C4-2B (cell line): Measurements from ENCODE around the gene GTF2IRD2.
"Not testable (repeated sequence)": the region's sequence is repeated elsewhere in the genome, so short reads cannot be mapped to it uniquely, and the experiment has no call there.

Experiments used
- H3K27ac ChIP-seq: fragments of 450-650 bp; 2 replicates; pipeline ENCODE4 v1.5.1; 2017
- ZFX ChIP-seq: fragments of 450-650 bp; IDR thresholded peaks from 2 replicates; pipeline ENCODE4 v1.6.1; 2017
- TF ChIP-seq, protein P1 (sequence below): fragments of 450-650 bp; conservative IDR thresholded peaks from 2 replicates; pipeline ENCODE4 v1.5.1; 2017; ENCODE audit warnings: mild to moderate bottlenecking

The GTF2IRD2 gene

GRCh38 chr7:74850833-74851721 is at the start of gene GTF2IRD2:
TSS of gene GTF2IRD2 (minus strand) at chr7:74851605. CDS start at chr7:74836378, 15,227 bp downstream.
- peak within 1 kb of the TSS; percentile 87 for H3K27ac ChIP-seq
- TF ChIP-seq, protein P1, sequence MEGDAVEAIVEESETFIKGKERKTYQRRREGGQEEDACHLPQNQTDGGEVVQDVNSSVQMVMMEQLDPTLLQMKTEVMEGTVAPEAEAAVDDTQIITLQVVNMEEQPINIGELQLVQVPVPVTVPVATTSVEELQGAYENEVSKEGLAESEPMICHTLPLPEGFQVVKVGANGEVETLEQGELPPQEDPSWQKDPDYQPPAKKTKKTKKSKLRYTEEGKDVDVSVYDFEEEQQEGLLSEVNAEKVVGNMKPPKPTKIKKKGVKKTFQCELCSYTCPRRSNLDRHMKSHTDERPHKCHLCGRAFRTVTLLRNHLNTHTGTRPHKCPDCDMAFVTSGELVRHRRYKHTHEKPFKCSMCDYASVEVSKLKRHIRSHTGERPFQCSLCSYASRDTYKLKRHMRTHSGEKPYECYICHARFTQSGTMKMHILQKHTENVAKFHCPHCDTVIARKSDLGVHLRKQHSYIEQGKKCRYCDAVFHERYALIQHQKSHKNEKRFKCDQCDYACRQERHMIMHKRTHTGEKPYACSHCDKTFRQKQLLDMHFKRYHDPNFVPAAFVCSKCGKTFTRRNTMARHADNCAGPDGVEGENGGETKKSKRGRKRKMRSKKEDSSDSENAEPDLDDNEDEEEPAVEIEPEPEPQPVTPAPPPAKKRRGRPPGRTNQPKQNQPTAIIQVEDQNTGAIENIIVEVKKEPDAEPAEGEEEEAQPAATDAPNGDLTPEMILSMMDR, result peak; percentile 13; the same call in 1 of the 2 replicates
- TF ChIP-seq ZFX, result peak; percentile 26; the same call in 1 of the 2 replicates

GRCh38 chr7:74890158-74891123 is 39.0 kb upstream of the GTF2IRD2 start:
- TF ChIP-seq ZFX, result 0 out of 2 replicates have a peak, but pooled peaks have one; percentile 22
- peak overlapping the region; percentile 84 for H3K27ac ChIP-seq

GRCh38 chr7:74889518-74890129 is 38.2 kb upstream of the GTF2IRD2 start:
- H3K27ac ChIP-seq, result not testable (repeated sequence)

- H3K27ac ChIP-seq, result not testable (repeated sequence)
Measured at GRCh38 chr7:74885295-74885694, 33.9 kb upstream of the GTF2IRD2 start.

DNA sequence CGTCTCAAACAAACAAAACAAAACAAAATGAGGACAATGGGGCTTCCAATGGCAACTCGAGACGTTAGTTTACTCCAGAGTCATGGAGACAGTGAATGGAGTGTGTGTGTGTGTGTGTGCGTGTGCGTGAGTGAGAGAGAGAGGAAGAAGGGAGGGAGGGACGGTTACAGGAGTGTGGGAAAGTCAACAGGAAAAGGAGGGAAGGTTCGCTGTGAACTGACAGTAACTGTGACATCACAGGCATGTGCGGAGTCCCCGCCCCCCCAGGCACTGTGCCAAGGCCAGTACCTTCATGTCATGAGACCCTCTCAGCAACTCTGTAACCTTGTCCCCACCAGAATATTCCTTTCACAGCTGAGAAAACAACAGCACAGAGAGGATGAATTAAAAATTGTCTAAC is 30.7 kb upstream of the GTF2IRD2 start:
- H3K27ac ChIP-seq, result not testable (repeated sequence)

GRCh38 chr7:74874748-74875512 is 23.5 kb upstream of the GTF2IRD2 start:
- not testable (repeated sequence) for H3K27ac ChIP-seq

GRCh38 chr7:74874104-74874747 is 22.8 kb upstream of the GTF2IRD2 start:
- not testable (repeated sequence) for H3K27ac ChIP-seq

DNA sequence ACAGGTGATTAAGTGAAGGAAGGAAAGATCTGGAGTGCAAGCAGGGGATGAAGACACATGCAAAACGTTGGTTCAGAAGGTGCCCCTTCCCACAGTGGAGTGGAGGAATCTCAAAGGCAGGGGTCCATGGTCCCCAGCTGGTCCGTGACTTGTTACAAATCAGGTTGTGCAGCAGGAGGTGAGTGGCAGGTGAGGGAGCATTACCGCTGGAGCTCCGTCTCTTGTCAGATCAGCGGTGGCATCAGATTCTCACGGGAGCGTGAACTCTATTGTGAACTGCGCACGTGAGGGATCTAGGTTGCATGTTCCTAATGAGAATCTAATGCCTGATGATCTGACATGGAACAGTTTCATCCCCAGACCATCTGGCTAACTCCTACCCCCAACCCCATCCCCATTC is 21.1 kb upstream of the GTF2IRD2 start:
- not testable (repeated sequence) for H3K27ac ChIP-seq

- not testable (repeated sequence) for H3K27ac ChIP-seq
Measured at GRCh38 chr7:74865777-74866176, 14.4 kb upstream of the GTF2IRD2 start.

GRCh38 chr7:74849853-74850252 is 1.6 kb downstream of the GTF2IRD2 start:
- not testable (repeated sequence) for H3K27ac ChIP-seq

- H3K27ac ChIP-seq, result not testable (repeated sequence)
Measured at GRCh38 chr7:74830411-74830810, 21.0 kb downstream of the GTF2IRD2 start.

DNA sequence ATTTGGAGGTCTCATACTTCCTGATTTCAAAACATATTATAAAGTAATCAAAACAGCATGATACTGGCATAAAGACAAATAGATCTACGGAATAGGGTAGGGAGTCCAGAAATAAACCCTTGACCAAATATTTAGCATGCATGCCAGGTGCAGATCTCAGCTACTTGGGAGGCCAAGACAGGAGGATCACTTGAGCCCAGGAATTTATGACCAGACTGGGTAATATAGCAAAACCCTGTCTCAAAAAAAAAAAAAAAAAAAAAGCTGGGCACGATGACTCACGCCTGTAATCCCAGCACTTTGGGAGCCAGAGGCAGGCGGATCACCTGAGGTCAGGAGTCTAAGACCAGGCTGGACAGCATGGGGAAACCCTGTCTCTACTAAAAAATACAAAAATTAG is 21.4 kb downstream of the GTF2IRD2 start:
- not testable (repeated sequence) for H3K27ac ChIP-seq

DNA sequence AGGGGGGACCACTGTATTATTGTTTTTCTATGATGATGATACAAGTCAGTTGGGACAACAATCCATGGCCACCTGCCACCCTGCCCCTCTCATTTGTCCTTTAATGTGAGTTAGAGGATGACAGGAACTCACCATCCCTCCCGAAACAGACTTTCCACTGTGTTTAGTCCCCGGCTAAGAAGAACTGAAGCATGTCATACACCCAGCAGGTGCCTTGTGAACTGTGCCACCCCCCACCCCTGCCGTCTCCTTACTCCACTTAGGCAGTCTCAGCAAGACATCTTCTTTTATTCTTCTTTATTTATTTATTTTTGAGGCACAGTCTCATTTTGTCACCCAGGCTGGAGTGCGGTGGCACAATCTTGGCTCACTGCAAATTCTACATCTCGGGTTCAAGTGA is 30.1 kb downstream of the GTF2IRD2 start:
- not testable (repeated sequence) for H3K27ac ChIP-seq

DNA sequence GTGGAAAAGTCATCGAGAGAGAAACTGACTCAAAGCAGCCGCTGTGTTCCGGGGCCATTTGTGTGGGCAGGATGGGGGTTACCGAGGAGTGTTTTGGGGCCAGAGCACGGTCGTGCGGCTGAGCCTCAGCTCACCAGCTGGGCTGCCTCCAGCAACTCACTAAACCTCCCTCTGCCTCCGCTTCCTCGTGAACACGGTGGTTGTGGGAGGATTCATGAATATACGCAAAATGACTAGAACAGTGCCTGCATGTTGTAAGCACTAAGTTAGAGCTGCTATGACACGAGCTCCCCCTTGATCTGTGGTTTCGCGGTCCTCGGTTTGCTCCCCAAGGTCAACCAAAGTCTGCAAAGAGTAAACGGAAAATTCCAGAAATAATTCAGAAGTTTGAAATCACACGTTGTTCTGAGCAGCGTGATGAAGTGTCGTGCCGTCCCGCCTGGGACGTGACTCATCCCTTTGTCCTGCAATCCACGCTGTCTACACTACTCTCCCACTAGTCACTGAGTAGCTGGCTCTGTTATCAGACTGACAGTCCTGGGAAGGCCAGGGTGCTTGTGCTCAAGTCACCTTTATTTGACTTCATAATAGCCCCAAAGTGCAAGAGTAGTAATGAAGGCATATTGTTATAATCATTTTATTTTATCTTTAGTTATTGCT is 31.1 kb downstream of the GTF2IRD2 start:
- H3K27ac ChIP-seq, result not testable (repeated sequence)

GRCh38 chr7:74815882-74816281 is 35.5 kb downstream of the GTF2IRD2 start:
- H3K27ac ChIP-seq, result not testable (repeated sequence)

- not testable (repeated sequence) for H3K27ac ChIP-seq
Measured at GRCh38 chr7:74798644-74799043, 52.8 kb downstream of the GTF2IRD2 start.

DNA sequence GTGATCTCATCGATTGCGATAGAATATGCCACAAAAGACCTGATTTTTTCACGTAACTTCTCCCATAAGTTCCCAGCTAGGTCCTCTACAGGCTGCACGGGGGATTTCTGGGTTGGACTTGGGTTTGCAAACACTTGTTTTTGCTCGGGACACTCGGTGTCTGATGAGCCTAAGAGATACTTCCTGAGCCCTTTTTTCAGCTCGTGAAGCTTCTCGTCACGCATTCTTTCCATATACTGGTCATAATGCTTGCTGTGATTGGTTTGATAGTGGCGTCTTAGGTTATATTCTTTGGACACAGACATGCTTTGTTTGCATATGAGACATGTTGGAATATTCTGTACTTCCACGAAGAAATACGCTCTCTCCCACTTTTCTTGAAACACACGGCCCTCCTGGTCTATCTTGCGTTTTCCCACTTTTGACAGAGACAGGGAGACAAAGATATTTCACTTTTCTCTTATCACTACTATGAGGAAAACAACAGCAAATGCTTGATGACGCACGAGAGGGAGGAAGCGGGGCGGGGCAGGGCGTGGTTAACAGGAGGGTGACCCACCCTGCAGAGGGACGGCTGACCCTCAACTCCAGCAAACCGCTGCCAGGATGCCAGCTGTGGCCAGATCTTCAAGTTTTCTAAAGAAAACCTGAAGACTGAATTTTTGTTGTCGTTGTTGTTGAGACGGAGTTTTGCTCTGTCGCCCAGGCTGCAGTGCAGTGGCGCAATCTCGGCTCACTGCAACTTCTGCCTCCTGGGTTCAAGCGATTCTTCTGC is 53.4 kb downstream of the GTF2IRD2 start:
- not testable (repeated sequence) for H3K27ac ChIP-seq
